Erythroblast (primary cell): ENCODE data around the gene NACAD.

Experiments
- GATA1 ChIP-seq: IDR thresholded peaks from 2 replicates; pipeline ENCODE4 v1.6.1; 2011; ENCODE audit warnings: low read depth, mild to moderate bottlenecking, control low read depth, low read length, moderate library complexity
- POLR2A ChIP-seq: IDR thresholded peaks from 2 replicates; pipeline ENCODE4 v1.6.1; 2011; ENCODE audit warnings: mild to moderate bottlenecking, low read length

- TF ChIP-seq POLR2A (no peak), GATA1 (no peak)
Measured at GRCh38 chr7:45123913-45124710, 35.3 kb upstream of the NACAD start.
